Lower lobe of right lung (tissue), 2 donors: ENCODE measurements around the gene MPRIP. TPM values are rescaled to one million over a fixed set of nuclear protein-coding genes. Genes with fewer than 3 reads are reported as not detected.

Source experiments
- ATAC-seq, 2 donors: fragments of 200-7000 bp; cut with Tn5 transposase; one replicate each; pipeline ENCODE4 v1.9.1; 2020 to 2022; ENCODE audit warnings: mild to moderate bottlenecking in 2 of 2, moderate library complexity in 2 of 2
- DNase-seq: peaks from one replicate; pipeline ENCODE4 v3.0.0-alpha.2; 2020
- H3K27ac ChIP-seq: fragments of 200-600 bp; one replicate; pipeline ENCODE4 v1.8.0; 2022
- H3K27me3 ChIP-seq: fragments of 200-600 bp; one replicate; pipeline ENCODE4 v1.8.0; 2022; ENCODE audit warnings: low read depth
- H3K36me3 ChIP-seq: fragments of 200-600 bp; one replicate; pipeline ENCODE4 v1.8.0; 2022; ENCODE audit warnings: mild to moderate bottlenecking
- H3K4me1 ChIP-seq: fragments of 200-600 bp; one replicate; pipeline ENCODE4 v1.8.0; 2022
- H3K4me3 ChIP-seq: fragments of 200-600 bp; one replicate; pipeline ENCODE4 v1.8.0; 2022; ENCODE audit warnings: mild to moderate bottlenecking
- H3K9me3 ChIP-seq: fragments of 200-600 bp; one replicate; pipeline ENCODE4 v1.8.0; 2022
- intact Hi-C: fragments of 100-400 bp; cut with DNase I; formaldehyde crosslinking; loops from one replicate; pipeline ENCODE4 v1.11.0; 2022
- total RNA-seq: library from RNA; stranded (reverse); fragmentation: NEBNext Ultra II Directional; extraction: Animal tissue kit (Norgen Biotek cat#: 25700); gene quantifications from one replicate; pipeline ENCODE4 v1.2.1, GENCODE V29; 2021
- TF ChIP-seq, protein P1 (sequence below): fragments of 200-600 bp; IDR thresholded peaks from one replicate; pipeline ENCODE4 v1.8.0; 2022; ENCODE audit warnings: antibody characterized with exemption, mild to moderate bottlenecking
- donor health status: DM: no; HTN: yes; CAD: no; lungs with severe emphysema.

Gene MPRIP
- total RNA-seq, 1 donor from 2014 or later: 232 TPM

- DNase-seq (no peak), ATAC-seq (no peak)
- no peaks in the 10 kb centered on the region for H3K27me3 ChIP-seq
- no peaks in the 10 kb centered on the region for H3K9me3 ChIP-seq
- intact Hi-C loops: no loop called here
- H3K4me3 ChIP-seq: no peak overlapping the region
- peaks cover 31% of the 10 kb centered on the region for H3K4me1 ChIP-seq
- TF ChIP-seq, protein P1, sequence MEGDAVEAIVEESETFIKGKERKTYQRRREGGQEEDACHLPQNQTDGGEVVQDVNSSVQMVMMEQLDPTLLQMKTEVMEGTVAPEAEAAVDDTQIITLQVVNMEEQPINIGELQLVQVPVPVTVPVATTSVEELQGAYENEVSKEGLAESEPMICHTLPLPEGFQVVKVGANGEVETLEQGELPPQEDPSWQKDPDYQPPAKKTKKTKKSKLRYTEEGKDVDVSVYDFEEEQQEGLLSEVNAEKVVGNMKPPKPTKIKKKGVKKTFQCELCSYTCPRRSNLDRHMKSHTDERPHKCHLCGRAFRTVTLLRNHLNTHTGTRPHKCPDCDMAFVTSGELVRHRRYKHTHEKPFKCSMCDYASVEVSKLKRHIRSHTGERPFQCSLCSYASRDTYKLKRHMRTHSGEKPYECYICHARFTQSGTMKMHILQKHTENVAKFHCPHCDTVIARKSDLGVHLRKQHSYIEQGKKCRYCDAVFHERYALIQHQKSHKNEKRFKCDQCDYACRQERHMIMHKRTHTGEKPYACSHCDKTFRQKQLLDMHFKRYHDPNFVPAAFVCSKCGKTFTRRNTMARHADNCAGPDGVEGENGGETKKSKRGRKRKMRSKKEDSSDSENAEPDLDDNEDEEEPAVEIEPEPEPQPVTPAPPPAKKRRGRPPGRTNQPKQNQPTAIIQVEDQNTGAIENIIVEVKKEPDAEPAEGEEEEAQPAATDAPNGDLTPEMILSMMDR: no peak
- peak overlapping the region; percentile 21 for H3K27ac ChIP-seq
- peaks cover 9% of the 10 kb centered on the region for H3K36me3 ChIP-seq
Measured at GRCh38 chr17:17201271-17201670, 159.0 kb downstream of the MPRIP start.

DNA sequence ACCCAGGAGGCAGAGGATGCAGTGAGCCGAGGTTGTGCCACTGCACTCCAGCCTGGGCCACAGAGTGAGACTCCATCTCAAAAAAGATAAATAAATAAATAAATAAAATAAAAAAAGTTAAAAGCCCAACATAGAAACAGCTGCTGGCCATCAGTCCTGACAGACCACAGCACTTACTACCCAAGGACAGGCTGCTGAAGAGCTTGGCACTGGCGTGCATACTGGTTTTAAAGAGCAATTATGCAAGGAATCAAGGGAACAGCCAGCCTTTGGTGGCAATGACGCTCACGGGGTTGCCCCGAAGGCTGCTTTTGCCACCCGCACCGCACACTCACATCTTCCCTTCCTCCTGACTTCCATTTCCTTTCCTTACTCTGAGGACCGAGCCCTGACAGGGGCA, 159.7 kb downstream of the MPRIP start:
- Histone ChIP-seq H3K36me3 (peaks cover 9% of the 10 kb centered on the region), H3K27me3 (no peaks in the 10 kb centered on the region), H3K27ac (no peak overlapping the region), H3K9me3 (no peaks in the 10 kb centered on the region), H3K4me1 (peaks cover 31% of the 10 kb centered on the region), H3K4me3 (no peak overlapping the region)
- intact Hi-C loops: no loop called here
- TF ChIP-seq, protein P1: no peak
- no peak for ATAC-seq
- DNase-seq: no peak

DNA sequence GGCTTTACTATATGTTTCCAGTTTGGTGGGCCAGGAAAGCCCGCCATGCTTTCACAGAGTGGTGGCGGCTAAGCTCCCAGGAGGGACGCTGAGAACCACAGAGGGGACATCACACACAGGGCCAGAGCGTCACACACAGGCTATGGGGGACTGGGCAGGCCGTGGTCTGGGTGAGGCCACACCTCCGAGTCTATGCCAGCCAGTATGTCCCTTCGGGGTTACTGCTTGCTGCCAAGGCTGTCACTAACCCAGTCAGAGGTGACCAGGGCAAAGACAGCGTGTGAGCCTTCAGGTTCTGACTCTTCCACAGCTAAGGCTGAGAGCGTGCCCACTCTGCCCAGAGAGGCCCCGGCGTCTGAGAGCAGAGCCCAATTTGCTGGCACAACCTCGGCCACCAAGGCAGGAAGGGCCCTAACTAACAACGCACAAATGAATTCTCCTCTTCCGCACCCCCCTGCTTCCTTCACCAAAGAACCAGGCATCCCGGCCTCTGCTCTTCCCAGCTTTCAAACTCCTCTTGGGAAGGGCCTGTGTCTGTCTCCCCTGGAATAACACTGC, 161.0 kb downstream of the MPRIP start:
- H3K4me3 ChIP-seq: no peak overlapping the region
- peaks cover 31% of the 10 kb centered on the region for H3K4me1 ChIP-seq
- TF ChIP-seq, protein P1: no peak
- intact Hi-C loops: no loop called here
- H3K27ac ChIP-seq: no peak overlapping the region
- no peak for DNase-seq
- peaks cover 9% of the 10 kb centered on the region for H3K36me3 ChIP-seq
- H3K9me3 ChIP-seq: no peaks in the 10 kb centered on the region
- no peaks in the 10 kb centered on the region for H3K27me3 ChIP-seq
- no peak for ATAC-seq

DNA sequence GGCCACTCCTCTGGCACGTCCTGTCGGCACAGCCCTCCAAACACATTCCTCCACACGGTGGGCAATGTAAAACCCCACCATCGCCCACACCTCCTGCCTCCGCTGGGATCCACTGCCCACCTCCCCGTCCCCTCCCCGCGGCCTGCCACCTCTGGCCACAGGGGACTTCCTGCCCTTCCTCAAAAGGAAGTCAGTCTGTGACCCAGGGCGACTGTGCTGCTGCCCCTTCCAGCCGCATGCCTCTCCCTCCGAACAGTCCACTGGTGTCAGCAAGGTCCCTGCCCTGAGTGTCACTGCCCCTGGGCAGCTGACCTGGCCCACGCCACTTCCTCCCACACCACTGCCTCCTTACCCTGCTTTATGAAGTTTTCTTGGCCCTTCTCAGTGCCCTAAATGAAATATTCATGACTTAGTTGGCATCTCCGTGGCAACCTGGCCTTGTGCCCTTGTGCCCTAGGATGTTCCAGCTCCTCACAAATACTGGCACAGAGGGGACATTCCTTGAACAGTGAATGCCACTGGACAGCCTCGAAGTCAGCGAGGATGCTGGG, 161.9 kb downstream of the MPRIP start:
- H3K4me1 ChIP-seq: peaks cover 31% of the 10 kb centered on the region
- no peak for ATAC-seq
- TF ChIP-seq, protein P1: no peak
- intact Hi-C loops: no loop called here
- H3K36me3 ChIP-seq: peaks cover 9% of the 10 kb centered on the region
- H3K27me3 ChIP-seq: no peaks in the 10 kb centered on the region
- no peak for DNase-seq
- no peak overlapping the region for H3K4me3 ChIP-seq
- H3K9me3 ChIP-seq: no peaks in the 10 kb centered on the region
- H3K27ac ChIP-seq: no peak overlapping the region

GRCh38 chr17:17204635-17205231, 162.5 kb downstream of the MPRIP start:
- H3K9me3 ChIP-seq: no peaks in the 10 kb centered on the region
- intact Hi-C loops: no loop called here
- H3K4me3 ChIP-seq: peak overlapping the region; percentile 65
- no peak for DNase-seq
- H3K27ac ChIP-seq: no peak overlapping the region
- no peaks in the 10 kb centered on the region for H3K27me3 ChIP-seq
- TF ChIP-seq, protein P1: no peak
- peaks cover 31% of the 10 kb centered on the region for H3K4me1 ChIP-seq
- peaks cover 9% of the 10 kb centered on the region for H3K36me3 ChIP-seq
- no peak for ATAC-seq
